GM18907 (cell line): ENCODE results near the gene HOXB5.

ENCODE experiments used
- ATAC-seq: cut with Tn5 transposase; IDR thresholded peaks from one replicate; pipeline ENCODE4 v1.9.1; 2021; ENCODE audit warnings: mild to moderate bottlenecking, moderate library complexity; ENCODE audit not compliant: unreplicated experiment

The HOXB5 gene

GRCh38 chr17:48576479-48577309, 16.9 kb downstream of the HOXB5 start:
- ATAC-seq = no peak

DNA sequence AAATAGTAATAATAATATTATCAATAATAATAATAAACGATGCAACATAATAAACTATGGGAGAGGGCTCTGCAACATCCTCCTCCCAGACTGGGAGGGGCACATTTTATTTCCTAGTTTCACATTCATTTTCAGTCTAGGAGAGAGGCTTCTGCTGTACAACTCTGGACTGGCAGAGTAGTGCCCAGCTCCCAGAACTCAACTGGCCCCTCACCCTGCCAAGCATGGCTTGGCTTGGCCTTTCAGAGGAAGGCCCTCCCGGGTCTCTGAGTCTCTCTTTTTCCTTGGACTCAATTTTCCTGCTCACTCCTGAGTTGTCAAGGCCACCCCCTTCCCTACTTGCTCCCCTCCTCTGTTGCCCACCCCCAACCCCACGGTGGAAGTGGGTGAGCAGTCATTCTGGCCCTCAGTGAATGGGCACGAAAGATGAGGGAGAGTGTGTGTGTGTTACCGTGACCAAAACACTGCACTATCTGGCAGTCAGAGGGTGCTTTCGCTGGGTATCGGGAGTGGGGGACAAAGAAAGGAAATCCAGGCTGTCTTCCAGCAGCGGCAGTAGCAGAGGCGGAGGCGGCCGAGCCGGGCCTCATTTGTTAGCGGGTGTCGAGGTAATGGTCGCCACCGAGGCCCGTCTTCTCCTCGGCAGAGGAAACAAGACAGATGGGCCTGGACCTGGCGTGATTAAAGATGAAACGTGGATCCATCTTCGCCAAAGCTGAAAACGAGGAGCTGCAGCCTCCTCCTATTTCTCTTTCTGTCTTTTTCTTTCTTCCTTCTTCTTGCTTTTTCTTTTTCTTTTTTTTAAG, 17.7 kb downstream of the HOXB5 start:
- ATAC-seq = no peak

- no peak for ATAC-seq
Observed at GRCh38 chr17:48575066-48575582, 18.5 kb downstream of the HOXB5 start.

GRCh38 chr17:48574505-48575065, 19.0 kb downstream of the HOXB5 start:
- no peak for ATAC-seq

DNA sequence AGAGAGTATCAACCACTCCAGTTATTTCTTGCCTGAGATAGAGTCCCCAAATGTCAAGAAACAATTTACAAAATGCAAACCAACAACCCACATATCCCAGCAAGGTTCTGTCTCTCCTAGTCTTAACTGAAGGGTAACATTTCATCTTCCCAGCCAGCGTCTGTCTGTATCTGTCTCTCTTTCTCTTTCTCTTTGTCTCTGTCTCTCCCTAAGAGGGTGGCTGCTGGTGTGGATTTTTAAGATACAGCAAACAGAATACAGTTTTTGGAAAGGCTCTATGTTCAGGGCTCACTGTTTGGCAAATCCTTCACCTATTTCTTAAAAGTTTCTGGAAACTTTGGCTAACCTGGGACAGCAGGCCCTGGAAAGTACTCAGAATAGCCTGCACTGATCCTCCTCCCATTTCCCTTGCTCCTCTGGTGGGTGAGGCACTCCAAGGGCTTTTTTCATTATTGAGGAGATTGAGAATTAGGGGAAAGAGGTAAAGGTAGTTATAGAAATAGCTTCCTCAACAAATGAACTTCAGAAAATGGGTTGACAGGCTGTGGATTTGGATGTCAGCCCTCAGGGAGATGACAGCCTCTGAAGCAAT, 21.7 kb downstream of the HOXB5 start:
- ATAC-seq = no peak

GRCh38 chr17:48571024-48571818, 22.4 kb downstream of the HOXB5 start:
- ATAC-seq = no peak

- ATAC-seq = no peak
Observed at GRCh38 chr17:48570325-48571023, 23.1 kb downstream of the HOXB5 start.

DNA sequence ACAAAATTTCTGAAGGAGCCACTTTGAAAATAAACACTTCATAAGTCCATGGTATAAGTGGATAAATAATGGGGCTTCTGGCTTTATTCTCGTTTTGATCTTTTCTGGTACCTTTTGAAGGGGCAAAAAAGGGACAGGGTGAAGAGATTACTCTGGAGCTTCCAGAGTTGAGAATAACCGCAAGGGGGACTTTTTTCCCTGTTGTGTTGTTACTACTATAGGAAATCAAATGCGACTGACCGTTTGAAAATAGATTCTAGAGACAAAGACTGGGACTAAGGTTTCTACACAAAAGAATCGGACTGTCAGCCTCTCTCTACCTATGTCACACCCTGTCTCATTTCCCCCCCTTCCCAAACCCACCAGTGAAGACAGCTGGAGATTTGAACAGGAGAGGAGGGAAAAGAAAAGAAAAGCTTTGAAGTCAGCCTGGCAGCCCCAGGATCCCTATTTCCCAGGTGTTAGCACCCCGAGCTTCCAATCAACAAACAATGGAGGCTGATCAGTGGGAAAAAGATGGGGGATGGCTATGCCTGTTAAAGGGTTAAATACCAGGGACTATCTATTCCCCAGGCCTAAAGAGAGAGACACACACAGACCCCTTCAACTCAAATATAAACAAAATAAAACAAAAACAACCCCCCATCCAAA, 23.8 kb downstream of the HOXB5 start:
- no peak for ATAC-seq

- no peak for ATAC-seq
Observed at GRCh38 chr17:48569240-48569582, 24.4 kb downstream of the HOXB5 start.

DNA sequence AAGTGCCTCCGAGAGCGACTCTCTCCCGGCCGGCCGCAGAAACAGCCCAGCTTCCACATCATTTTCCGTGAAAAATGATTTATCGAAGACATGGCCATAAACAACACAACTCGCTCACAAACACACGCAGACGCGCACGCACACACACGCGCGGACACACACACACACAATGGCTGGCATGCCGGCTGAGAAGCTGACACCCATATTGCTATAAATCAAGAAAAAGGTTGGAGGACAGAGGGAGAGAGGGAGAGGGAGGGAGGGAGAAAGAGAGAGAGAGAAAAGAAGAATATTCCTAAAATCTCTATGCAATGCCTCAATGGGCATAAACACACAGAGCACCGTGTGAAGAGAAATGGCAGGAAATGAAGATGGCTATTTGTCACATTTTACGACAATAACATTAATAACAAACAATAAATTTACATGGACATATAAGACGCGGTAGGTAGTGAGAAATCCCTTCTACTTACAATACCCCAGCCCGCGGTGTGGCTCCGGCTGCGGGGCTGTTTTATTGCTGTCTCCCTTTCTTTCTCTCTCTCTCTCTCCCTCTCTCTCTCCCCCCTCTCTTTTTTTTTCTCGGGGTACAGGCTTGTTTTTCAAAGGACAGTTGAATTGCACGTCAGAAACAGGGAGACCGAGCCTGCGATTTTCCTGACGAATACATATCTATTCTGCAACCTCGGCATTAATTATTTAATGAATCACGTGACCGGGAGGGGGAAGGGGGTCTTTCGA, 24.9 kb downstream of the HOXB5 start:
- no peak for ATAC-seq

GRCh38 chr17:48567646-48568354, 25.8 kb downstream of the HOXB5 start:
- ATAC-seq = no peak

DNA sequence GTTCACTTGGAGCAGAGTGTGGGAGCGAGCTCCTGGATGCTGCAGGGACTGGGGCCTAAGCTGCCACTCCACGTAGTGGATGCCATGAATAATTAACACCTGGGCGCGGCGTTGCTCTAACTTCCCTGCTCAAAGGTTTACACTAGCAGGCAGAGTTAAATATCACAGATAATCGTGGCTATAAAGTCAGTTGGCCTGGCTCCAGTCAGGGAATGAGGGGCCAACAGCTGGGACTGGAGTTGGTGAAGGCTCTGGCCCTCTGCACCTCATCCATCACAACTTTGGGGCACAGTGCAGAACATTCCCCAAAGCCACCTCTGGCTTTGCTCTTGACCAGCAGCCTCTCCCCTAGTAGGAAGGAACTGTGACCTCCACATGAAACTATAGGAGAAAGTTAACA, 26.4 kb downstream of the HOXB5 start:
- ATAC-seq = no peak

DNA sequence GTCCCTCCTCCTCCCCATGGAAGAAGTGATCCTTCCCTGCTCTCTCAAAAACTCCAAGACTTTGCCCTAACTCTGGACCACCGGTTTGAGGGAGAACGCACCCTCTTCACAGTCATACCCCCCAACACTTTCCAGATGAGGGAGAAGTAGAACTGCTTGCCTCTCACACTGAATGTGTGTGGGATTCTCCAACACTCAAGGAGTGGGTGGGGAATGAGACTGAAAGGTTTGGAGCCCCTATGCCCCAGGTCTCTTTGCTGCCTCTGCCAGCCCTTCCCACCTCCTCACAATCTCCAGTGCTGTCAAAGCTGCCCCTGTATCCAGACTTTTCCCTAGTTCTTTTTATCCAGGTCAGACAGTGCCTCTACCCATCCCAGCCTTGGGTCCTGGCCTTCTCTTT, 26.9 kb downstream of the HOXB5 start:
- ATAC-seq = no peak

GRCh38 chr17:48565925-48566710, 27.5 kb downstream of the HOXB5 start:
- ATAC-seq = no peak

GRCh38 chr17:48565022-48565554, 28.5 kb downstream of the HOXB5 start:
- no peak for ATAC-seq

DNA sequence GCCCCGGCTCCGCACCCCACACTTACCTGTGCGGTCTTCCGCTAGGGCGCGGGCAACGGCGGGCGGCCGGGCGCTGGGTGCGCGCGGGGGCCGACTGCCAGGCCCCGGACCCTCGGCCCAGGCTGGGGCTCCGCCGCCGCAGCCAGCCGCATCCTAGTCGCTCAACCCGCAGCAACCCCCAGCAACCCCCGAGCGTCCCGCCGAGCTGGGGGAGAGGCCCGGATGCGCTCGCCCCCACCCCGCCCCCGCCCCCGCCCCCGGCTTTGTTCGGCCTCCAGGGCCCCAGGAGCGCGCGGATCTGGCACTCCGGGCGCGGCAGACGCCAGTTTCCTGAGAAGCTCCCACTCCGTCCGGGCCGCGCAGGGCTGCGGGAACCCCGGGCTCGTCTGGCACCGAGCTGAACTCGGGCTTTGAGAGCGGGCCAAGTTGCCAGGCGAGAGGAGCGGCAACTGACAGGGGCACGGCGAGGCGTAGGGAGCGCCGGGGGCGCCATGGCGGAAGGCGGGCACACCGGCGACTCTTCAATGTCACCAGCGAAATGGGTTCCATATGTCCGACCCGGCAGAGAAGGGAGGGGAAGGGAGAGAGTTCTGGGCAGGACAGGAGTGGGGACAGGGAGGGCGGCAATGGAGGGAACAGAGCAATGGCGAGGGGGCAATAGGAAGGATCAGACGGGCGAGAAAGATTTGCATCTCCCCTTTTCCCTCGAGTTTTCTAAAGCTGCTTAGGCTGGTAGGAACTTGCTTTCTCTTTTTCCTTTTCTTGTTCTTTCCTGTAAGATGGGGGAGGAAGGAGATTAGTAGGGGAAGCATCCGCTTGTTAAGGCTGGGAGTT, 29.2 kb downstream of the HOXB5 start:
- ATAC-seq = no peak
